HG03095 (cell line): Measurements from ENCODE around the gene SCAPER.
"Not testable (repeated sequence)": the region's sequence is repeated elsewhere in the genome, so short reads cannot be mapped to it uniquely, and the experiment has no call there.

Experiments
- ATAC-seq: cut with Tn5 transposase; IDR thresholded peaks from one replicate; pipeline ENCODE4 v1.9.1; 2021; ENCODE audit warnings: moderate library complexity; ENCODE audit not compliant: unreplicated experiment

SCAPER gene

GRCh38 chr15:76439542-76439941 is 465.6 kb downstream of the SCAPER start:
- no peak for ATAC-seq

GRCh38 chr15:76433798-76434400 is 471.2 kb downstream of the SCAPER start:
- no peak for ATAC-seq

GRCh38 chr15:76433036-76433435 is 472.1 kb downstream of the SCAPER start:
- ATAC-seq = not testable (repeated sequence)

- ATAC-seq = no peak
These were observed 472.5 kb downstream of the SCAPER start for GRCh38 chr15:76432604-76433003.

GRCh38 chr15:76431971-76432370 is 473.2 kb downstream of the SCAPER start:
- ATAC-seq = no peak

- not testable (repeated sequence) for ATAC-seq
These were observed 474.4 kb downstream of the SCAPER start for GRCh38 chr15:76430711-76431110.

- ATAC-seq = no peak
These were observed 475.5 kb downstream of the SCAPER start for GRCh38 chr15:76429661-76430060.

- ATAC-seq = no peak
These were observed 478.2 kb downstream of the SCAPER start for GRCh38 chr15:76426941-76427340.

- ATAC-seq = no peak
These were observed 486.6 kb downstream of the SCAPER start for GRCh38 chr15:76418352-76419140.

- ATAC-seq = no peak
These were observed 503.9 kb downstream of the SCAPER start for GRCh38 chr15:76401285-76401684.

GRCh38 chr15:76398317-76399104 is 506.6 kb downstream of the SCAPER start:
- no peak for ATAC-seq

GRCh38 chr15:76393614-76394013 is 511.5 kb downstream of the SCAPER start:
- no peak for ATAC-seq

- ATAC-seq = no peak
These were observed 513.3 kb downstream of the SCAPER start for GRCh38 chr15:76391847-76392246.

- no peak for ATAC-seq
These were observed 513.8 kb downstream of the SCAPER start for GRCh38 chr15:76391309-76391708.

- no peak for ATAC-seq
These were observed 514.6 kb downstream of the SCAPER start for GRCh38 chr15:76390571-76390970.

- ATAC-seq = no peak
These were observed 518.2 kb downstream of the SCAPER start for GRCh38 chr15:76386926-76387325.

- no peak for ATAC-seq
These were observed 519.0 kb downstream of the SCAPER start for GRCh38 chr15:76386178-76386577.

GRCh38 chr15:76384409-76384808 is 520.7 kb downstream of the SCAPER start:
- no peak for ATAC-seq

GRCh38 chr15:76382987-76383728 is 522.0 kb downstream of the SCAPER start:
- ATAC-seq = no peak

GRCh38 chr15:76381366-76381765 is 523.8 kb downstream of the SCAPER start:
- no peak for ATAC-seq

GRCh38 chr15:76380249-76380648 is 524.9 kb downstream of the SCAPER start:
- ATAC-seq = no peak
